Type B pancreatic cell (in vitro differentiated cells): ENCODE measurements around the gene TRIM47. TPM values are rescaled to one million over a fixed set of nuclear protein-coding genes. Genes with fewer than 3 reads are reported as not detected.

Source experiments
- DNase-seq: peaks from one replicate; pipeline ENCODE4 v3.0.0; 2021; ENCODE audit warnings: mixed read lengths; ENCODE audit not compliant: unreplicated experiment; ENCODE audit errors: extremely low spot score
- H3K27ac Mint-ChIP-seq: 2 replicates; pipeline ENCODE4 v1.8.0; 2021; ENCODE audit warnings: mild to moderate bottlenecking, mixed read lengths
- H3K27me3 Mint-ChIP-seq: 2 replicates; pipeline ENCODE4 v1.8.0; 2021; ENCODE audit warnings: mixed read lengths
- H3K36me3 Mint-ChIP-seq: 2 replicates; pipeline ENCODE4 v1.8.0; 2021; ENCODE audit warnings: mixed read lengths
- H3K4me1 Mint-ChIP-seq: one replicate; pipeline ENCODE4 v1.8.0; 2021; ENCODE audit warnings: mixed read lengths; ENCODE audit not compliant: unreplicated experiment
- H3K4me3 Mint-ChIP-seq: 2 replicates; pipeline ENCODE4 v1.8.0; 2021; ENCODE audit warnings: mild to moderate bottlenecking, mixed read lengths
- H3K9me3 Mint-ChIP-seq: 2 replicates; pipeline ENCODE4 v1.8.0; 2021; ENCODE audit warnings: mixed read lengths
- total RNA-seq: library from RNA; stranded (reverse); gene quantifications from 2 replicates; pipeline ENCODE4 v1.2.1, GENCODE V29; 2021; ENCODE audit warnings: low replicate concordance
- TF ChIP-seq, protein P1 (sequence below): fragments of 200-600 bp; sonication (generic); conservative IDR thresholded peaks from 2 replicates; pipeline ENCODE4 v1.5.0; 2021; ENCODE audit warnings: antibody characterized with exemption, mild to moderate bottlenecking

TRIM47 gene
- total RNA-seq, 1 donor from 2014 or later = 3.1 TPM

DNA sequence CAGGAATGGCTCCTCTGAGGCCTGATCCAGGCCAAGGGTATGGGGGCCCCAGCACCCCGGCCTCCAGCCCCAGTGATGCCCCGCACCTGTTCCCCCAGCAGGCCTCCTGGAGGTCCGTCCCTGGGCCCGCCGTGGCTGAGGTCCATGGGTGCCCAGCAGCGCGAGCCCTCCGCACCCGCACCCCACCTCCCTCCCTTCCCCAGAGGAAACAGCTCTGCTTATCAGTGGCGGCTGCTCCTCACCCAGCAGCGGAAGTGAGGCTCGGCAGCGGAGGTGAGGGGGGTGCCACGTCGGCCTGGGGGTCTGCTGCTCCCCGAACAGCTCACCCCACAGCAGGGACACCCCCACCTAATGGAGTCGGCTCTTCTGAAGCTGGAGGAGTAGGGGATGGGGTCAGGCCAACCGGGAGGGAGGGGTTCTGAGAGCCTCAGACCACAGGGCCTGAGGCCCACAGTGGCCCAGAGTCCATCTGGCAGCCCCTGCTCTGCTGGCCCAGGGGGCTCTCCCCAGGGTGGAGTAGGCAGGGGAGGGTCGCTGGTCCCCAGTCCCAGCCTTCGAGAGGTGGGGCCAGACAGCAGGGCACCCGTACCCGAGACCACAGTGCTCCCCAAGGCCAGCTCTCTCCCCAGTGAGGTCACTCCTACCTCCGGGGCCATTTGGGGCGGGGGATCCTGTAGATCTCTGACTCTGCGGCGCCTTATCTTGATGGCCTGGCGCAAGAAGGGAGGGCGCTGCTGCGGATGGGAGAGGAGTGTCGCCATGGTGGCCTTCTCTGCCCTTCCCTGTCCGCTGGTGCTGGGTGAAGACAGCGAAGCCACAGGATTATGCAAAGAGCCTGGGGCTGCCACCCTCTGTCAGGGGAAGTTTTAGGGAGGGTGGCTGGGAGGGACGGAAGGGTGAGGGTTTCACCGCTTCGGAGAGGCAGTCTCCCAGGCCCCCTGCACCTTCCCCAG is 34.5 kb downstream of the TRIM47 start, which contains the start of gene UNC13D:
Gene UNC13D, minus strand, starts transcription at position 828 of the 953 bp plus-strand sequence. Its CDS starts 67 bp downstream, at position 761.
- TF ChIP-seq, protein P1, sequence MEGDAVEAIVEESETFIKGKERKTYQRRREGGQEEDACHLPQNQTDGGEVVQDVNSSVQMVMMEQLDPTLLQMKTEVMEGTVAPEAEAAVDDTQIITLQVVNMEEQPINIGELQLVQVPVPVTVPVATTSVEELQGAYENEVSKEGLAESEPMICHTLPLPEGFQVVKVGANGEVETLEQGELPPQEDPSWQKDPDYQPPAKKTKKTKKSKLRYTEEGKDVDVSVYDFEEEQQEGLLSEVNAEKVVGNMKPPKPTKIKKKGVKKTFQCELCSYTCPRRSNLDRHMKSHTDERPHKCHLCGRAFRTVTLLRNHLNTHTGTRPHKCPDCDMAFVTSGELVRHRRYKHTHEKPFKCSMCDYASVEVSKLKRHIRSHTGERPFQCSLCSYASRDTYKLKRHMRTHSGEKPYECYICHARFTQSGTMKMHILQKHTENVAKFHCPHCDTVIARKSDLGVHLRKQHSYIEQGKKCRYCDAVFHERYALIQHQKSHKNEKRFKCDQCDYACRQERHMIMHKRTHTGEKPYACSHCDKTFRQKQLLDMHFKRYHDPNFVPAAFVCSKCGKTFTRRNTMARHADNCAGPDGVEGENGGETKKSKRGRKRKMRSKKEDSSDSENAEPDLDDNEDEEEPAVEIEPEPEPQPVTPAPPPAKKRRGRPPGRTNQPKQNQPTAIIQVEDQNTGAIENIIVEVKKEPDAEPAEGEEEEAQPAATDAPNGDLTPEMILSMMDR = no peak
- Mint-ChIP-seq H3K9me3 (no peaks in the 10 kb centered on the region), H3K4me3 (peak within 1 kb of the TSS; percentile 25), H3K27me3 (no peaks in the 10 kb centered on the region), H3K36me3 (peaks cover 3% of the 10 kb centered on the region), H3K27ac (peak within 1 kb of the TSS; percentile 93), H3K4me1 (peaks cover 12% of the 10 kb centered on the region)
- DNase-seq = no peak

DNA sequence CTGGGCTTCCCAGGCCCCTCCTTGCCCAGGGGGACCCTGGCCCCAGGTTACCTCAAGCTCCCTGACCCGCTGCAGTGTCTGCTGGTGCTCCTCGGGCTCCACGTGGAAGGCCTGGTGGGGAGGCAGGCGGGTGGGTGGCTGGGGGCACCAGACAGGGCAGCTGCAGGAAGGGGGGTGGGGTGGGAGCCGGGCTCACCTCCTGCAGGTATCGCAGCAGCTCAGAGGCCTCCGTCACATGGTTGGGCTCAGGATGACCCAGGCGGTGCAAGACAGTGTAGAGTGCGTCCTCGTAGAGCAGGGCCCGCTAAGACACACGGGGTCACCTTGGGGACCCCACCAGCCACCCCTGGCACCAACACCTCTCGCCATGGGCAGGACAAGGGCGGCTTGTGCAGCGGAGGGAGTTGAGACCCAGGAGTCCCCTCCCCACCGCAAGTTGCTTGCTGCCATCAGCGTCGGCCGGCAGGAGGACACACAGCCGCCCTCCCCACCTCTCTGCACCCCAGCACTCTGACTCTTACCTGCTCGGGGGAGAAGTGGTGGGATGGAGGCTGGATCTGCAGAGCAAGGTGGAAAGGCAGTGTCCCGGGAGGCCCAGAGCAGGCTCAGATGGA is 35.3 kb downstream of the TRIM47 start:
- Mint-ChIP-seq H3K4me1 (peaks cover 14% of the 10 kb centered on the region), H3K27me3 (no peaks in the 10 kb centered on the region), H3K36me3 (no peaks in the 10 kb centered on the region), H3K4me3 (no peak overlapping the region), H3K9me3 (no peaks in the 10 kb centered on the region), H3K27ac (no peak overlapping the region)
- DNase-seq = no peak
- TF ChIP-seq, protein P1 = no peak

DNA sequence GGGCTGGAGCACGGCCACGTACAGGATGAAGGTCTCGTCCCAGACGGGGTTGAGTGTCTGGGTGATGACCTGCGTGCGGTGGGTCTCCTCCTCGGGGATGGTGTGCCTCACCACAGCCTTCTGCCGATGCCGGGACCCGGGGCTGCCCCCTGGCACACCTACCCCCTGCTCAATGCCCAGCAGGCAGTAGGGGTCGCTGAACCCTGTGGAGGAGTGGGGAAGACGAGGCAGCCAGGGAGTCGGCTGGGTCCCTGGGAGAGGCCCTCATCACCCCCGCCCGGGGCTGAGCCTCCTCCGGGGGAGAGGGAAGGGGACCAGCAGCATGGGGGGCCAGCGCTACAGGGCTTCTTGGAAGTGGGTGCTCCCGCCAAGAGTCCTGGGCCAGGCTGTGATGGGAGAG is 36.0 kb downstream of the TRIM47 start:
- TF ChIP-seq, protein P1 = no peak
- Mint-ChIP-seq H3K4me1 (peaks cover 19% of the 10 kb centered on the region), H3K9me3 (no peaks in the 10 kb centered on the region), H3K27me3 (no peaks in the 10 kb centered on the region), H3K27ac (no peak overlapping the region), H3K4me3 (no peak overlapping the region), H3K36me3 (no peaks in the 10 kb centered on the region)
- no peak for DNase-seq

DNA sequence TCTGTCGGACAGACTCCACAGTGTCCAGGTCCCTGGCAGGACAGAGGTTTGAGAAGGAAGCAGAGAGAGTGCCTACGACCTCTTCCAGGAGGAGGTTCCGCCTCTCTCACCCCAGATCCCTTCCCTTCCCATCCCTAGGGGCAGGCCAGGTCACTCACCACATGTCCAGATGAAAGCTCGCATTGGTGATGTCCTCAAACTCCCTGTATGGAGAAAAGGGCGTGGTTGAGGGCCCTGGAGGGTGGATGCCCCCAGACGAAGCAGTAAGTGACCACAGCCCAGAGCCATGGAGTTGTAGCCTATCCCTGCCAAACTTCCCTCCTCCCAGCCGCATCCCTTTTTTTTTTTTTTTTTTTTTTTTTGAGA is 37.6 kb downstream of the TRIM47 start:
- DNase-seq = no peak
- TF ChIP-seq, protein P1 = no peak
- Mint-ChIP-seq H3K27me3 (no peaks in the 10 kb centered on the region), H3K27ac (no peak overlapping the region), H3K4me1 (peaks cover 15% of the 10 kb centered on the region), H3K9me3 (no peaks in the 10 kb centered on the region), H3K36me3 (no peaks in the 10 kb centered on the region), H3K4me3 (no peak overlapping the region)

DNA sequence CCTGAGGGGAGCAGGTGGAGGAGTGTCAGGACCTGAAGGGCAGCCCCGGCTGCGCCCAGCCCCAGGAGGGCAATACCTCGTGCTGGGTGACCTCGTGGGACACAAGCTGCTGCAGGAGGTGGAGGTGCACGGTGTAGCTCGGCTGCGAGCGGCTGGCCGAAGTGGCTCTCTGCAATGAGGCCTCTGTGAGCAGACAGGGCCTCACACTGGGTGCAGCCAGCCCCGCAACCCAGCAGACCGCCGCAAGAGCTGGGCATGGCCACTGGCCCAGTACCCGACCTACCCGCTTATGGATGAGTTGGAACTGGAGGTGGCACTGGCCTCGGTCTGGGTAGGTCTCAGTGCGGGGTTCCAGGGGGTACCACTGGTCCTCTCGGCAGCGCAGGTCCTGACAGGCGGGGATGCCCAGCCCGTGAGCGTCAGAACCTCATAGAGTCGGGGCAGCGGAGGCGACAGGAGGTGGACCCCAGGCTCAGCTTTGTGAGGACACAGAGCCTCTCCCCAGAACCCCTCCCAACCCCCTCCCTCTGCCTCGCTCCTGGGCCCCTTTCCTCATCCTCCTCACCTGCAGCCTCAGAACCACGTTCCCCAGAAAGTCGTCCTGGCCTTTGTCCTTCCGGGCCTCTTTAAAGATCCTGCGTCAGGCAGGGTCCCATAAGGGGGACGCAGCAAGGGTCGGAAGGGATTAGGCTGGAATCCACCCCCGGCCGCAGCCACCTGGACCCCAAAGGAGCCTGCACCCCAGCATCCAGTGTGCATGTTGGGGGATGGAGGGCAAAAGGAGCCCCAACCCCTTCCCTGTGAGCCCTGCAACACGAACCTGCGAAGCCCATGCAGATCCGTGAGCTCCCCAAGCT is 38.2 kb downstream of the TRIM47 start:
- Mint-ChIP-seq H3K27ac (no peak overlapping the region), H3K36me3 (no peaks in the 10 kb centered on the region), H3K9me3 (no peaks in the 10 kb centered on the region), H3K4me1 (peaks cover 8% of the 10 kb centered on the region), H3K4me3 (no peak overlapping the region), H3K27me3 (no peaks in the 10 kb centered on the region)
- TF ChIP-seq, protein P1 = no peak
- DNase-seq = no peak
